ENCODE results near the gene TRAF7.
A peak's percentile ranks its signal among the peaks of the same experiment; 100 is the strongest.

TRAF7 gene

GRCh38 chr16:2156849-2157224, 1.3 kb downstream of the TRAF7 start:
- no peak overlapping the region for H2AFZ ChIP-seq (ENCODE audit: low read depth, low read length)
- peaks cover 50% of the 10 kb centered on the region for H4K20me1 ChIP-seq (ENCODE audit: insufficient read depth, low read length)
- peaks cover 91% of the 10 kb centered on the region for H3K79me2 ChIP-seq (ENCODE audit: low read length)
- peak overlapping the region; percentile 70; the same call in 1 of the 2 replicates for H3K9ac ChIP-seq (ENCODE audit: low read length)
- H3K27me3 ChIP-seq (ENCODE audit: low read depth, low read length) = no peaks in the 10 kb centered on the region
- no peak overlapping the region for H3K27ac ChIP-seq (ENCODE audit: low read length)
- peak overlapping the region; percentile 80 for H3K4me3 ChIP-seq (ENCODE audit: low read length)
- H3K4me1 ChIP-seq (ENCODE audit: low read length) = peaks cover 49% of the 10 kb centered on the region
- H3K4me2 ChIP-seq (ENCODE audit: low read length) = peak overlapping the region; percentile 86
- H3K9me3 ChIP-seq (ENCODE audit: insufficient read depth, low read length) = no peaks in the 10 kb centered on the region
- peaks cover 32% of the 10 kb centered on the region for H3K36me3 ChIP-seq (replicated peaks; ENCODE audit: low read depth, low read length)
- no peak for TF ChIP-seq CTCF (IDR thresholded peaks at IDR 0.05; ENCODE audit: low read depth, low read length)
- no peak for TF ChIP-seq EZH2phosphoT487 (IDR thresholded peaks at IDR 0.05; ENCODE audit: low read depth)

DNA sequence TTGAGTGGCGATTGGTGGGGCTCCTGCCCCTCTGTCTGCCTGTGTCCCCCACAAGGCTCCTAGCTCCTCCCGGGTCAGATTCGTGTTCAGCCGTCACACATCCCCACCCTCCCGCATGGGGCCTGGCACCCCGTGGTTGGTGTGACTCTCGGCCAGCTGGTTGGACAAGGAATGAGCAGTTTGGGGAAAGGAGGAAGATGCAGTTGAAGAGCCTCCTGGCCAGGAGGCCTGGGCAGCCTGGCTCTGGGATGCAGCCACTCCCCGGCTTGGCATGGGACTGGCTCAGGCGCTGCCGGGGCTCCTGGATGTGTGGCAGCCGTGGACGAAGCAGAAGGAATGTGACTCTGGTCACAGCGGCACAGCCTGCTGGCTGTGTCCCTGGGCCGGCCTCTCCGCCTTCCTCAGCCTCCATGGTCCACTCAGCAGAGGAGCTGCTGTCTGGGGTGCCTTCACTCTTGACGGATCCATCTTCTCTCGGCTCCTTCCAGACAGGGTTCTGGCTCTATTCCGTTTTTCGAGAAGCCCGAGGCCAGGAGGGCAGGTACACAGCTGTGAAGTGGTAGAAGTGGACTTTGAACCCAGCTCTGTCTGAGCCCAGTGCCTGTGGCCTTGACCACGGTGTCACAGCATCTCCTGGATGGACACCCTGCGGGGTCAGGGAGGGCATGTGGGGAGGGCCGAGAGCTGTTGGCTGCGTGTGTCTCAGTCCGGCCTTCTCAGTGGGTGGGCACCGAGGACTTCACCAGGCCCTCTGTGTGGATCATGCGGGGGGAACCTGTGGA, 2.1 kb downstream of the TRAF7 start:
- Histone ChIP-seq H3K4me3 (ENCODE audit: low read length) (no peak overlapping the region), H3K4me2 (ENCODE audit: low read length) (no peak overlapping the region), H3K4me1 (ENCODE audit: low read length) (peaks cover 42% of the 10 kb centered on the region), H3K79me2 (ENCODE audit: low read length) (peaks cover 91% of the 10 kb centered on the region), H2AFZ (ENCODE audit: low read depth, low read length) (no peak overlapping the region), H3K36me3 (replicated peaks; ENCODE audit: low read depth, low read length) (peaks cover 37% of the 10 kb centered on the region), H3K9me3 (ENCODE audit: insufficient read depth, low read length) (no peaks in the 10 kb centered on the region), H3K9ac (ENCODE audit: low read length) (no peak overlapping the region), H4K20me1 (ENCODE audit: insufficient read depth, low read length) (peaks cover 41% of the 10 kb centered on the region), H3K27me3 (ENCODE audit: low read depth, low read length) (no peaks in the 10 kb centered on the region), H3K27ac (ENCODE audit: low read length) (no peak overlapping the region)
- TF ChIP-seq EZH2phosphoT487 (IDR thresholded peaks at IDR 0.05; ENCODE audit: low read depth) = no peak
- no peak for TF ChIP-seq CTCF (IDR thresholded peaks at IDR 0.05; ENCODE audit: low read depth, low read length)

DNA sequence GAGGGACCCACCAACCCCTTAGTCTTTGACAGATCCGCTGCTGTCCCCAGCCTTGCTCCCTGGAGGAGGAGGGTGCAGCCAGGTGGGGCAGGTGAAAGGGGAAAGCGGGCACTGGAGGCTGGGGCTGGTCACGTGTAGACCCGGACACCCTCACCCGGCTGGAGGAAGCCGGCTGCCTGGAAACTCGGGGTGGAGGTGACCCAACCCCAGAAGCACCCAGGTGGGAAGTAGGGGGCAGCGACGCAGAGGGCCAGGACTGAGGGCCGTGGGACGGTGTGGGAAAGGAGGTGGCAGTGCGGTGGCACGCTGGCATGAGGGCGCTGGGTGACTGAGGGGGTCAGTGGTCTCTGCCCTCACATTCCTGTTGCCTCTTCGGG, 2.7 kb downstream of the TRAF7 start:
- peaks cover 36% of the 10 kb centered on the region for H4K20me1 ChIP-seq (ENCODE audit: insufficient read depth, low read length)
- no peak overlapping the region for H3K4me2 ChIP-seq (ENCODE audit: low read length)
- peaks cover 36% of the 10 kb centered on the region for H3K4me1 ChIP-seq (ENCODE audit: low read length)

More for the DNA sequence above, 2.7 kb downstream of the TRAF7 start:
- Histone ChIP-seq H3K9me3 (ENCODE audit: insufficient read depth, low read length) (no peaks in the 10 kb centered on the region), H3K36me3 (replicated peaks; ENCODE audit: low read depth, low read length) (peaks cover 33% of the 10 kb centered on the region), H3K27ac (ENCODE audit: low read length) (no peak overlapping the region), H3K79me2 (ENCODE audit: low read length) (peaks cover 91% of the 10 kb centered on the region), H3K9ac (ENCODE audit: low read length) (no peak overlapping the region), H3K4me3 (ENCODE audit: low read length) (no peak overlapping the region), H2AFZ (ENCODE audit: low read depth, low read length) (no peak overlapping the region), H3K27me3 (ENCODE audit: low read depth, low read length) (no peaks in the 10 kb centered on the region)
- TF ChIP-seq CTCF (IDR thresholded peaks at IDR 0.05; ENCODE audit: low read depth, low read length) = no peak
- TF ChIP-seq EZH2phosphoT487 (IDR thresholded peaks at IDR 0.05; ENCODE audit: low read depth) = no peak

Data from OCI-LY3 (cell line).